Right lobe of liver (tissue), 6 donors: ENCODE data around the gene AKT1S1. TPM values are rescaled to one million over a fixed set of nuclear protein-coding genes. Genes with fewer than 3 reads are reported as not detected.

Experiments
- ATAC-seq, 4 donors: fragments of 200-7000 bp; cut with Tn5 transposase; one replicate each; pipeline ENCODE4 v1.9.1; 2020; ENCODE audit warnings: mild to moderate bottlenecking in 4 of 4, moderate library complexity in 4 of 4
- DNase-seq, 3 donors: peaks; one replicate each; pipeline ENCODE4 v3.0.0-alpha.2; 2020
- H3K27ac ChIP-seq, 3 donors: fragments of 200-600 bp; one replicate each; pipeline ENCODE4 v1.8.0; 2022
- H3K27me3 ChIP-seq, 2 donors: fragments of 200-600 bp; one replicate each; pipeline ENCODE4 v1.8.0; 2022
- H3K36me3 ChIP-seq, 4 donors: fragments of 200-600 bp; sonication (generic) in 1 of 4; one replicate each; pipeline versions ENCODE4 v1.5.1 to v1.8.0; 2017 to 2022; ENCODE audit warnings: control low read depth in 1 of 4
- H3K4me1 ChIP-seq, 4 donors: fragments of 200-600 bp; sonication (generic) in 1 of 4; one replicate each; pipeline versions ENCODE4 v1.5.1 to v1.8.0; 2017 to 2022; ENCODE audit warnings: control low read depth in 1 of 4
- H3K4me3 ChIP-seq, 3 donors: fragments of 200-600 bp; one replicate each; pipeline ENCODE4 v1.8.0; 2022
- H3K9me3 ChIP-seq, 4 donors: fragments of 200-600 bp; sonication (generic) in 1 of 4; one replicate each; pipeline versions ENCODE4 v1.5.1 to v1.8.0; 2017 to 2022; ENCODE audit warnings: control low read depth in 1 of 4
- CTCF ChIP-seq, 4 donors: fragments of 200-600 bp in 3 of 4; fragments of 450-650 bp in 1 of 4; IDR thresholded peaks; one replicate each; pipeline versions ENCODE4 v1.5.1 to v1.8.0; 2016 to 2022; ENCODE audit warnings: antibody characterized with exemption in 4 of 4, mild to moderate bottlenecking in 2 of 4
- POLR2A ChIP-seq: fragments of 450-650 bp; IDR thresholded peaks from one replicate; pipeline ENCODE4 v1.6.1; 2017; ENCODE audit warnings: antibody characterized with exemption, mild to moderate bottlenecking
- WGBS: methylation state at CpG from one replicate; pipeline ENCODE4 v1.1.6; 2018; ENCODE audit warnings: low coverage, low lambda C conversion rate; ENCODE audit not compliant: insufficient coverage; ENCODE audit errors: missing lambda C conversion rate; 5-methylcytosine and 5-hydroxymethylcytosine counted together
- intact Hi-C, 2 donors: fragments of 100-400 bp; cut with DNase I; formaldehyde crosslinking; loops; one replicate each; pipeline versions ENCODE4 v1.11.2 to v1.14.1; 2022
- total RNA-seq, 6 experiments: library from RNA; depleted of rRNA in 2 of 6; stranded (reverse); fragments of >200 nt in 2 of 6; fragmentation: NEBNext Ultra II Directional in 3 of 6; extraction: Animal tissue kit (Norgen Biotek cat#: 25700) in 3 of 6; gene quantifications; one replicate each; pipeline versions ENCODE4 v1.1.0 to v1.2.4, GENCODE V29; 2016 to 2023
- donor health status: DM: no; HTN: yes; CAD: no.
- donor health status: DM: no; HTN: no; CAD: no.
- donor health status: DM: no; HTN: no; CAD: no.
- donor health status: DM: no; HTN: yes; CAD: no.
- donor health status: DM: no; HTN: yes; CAD: no.

AKT1S1 gene
- total RNA-seq, 6 experiments from 2014 or later, result 18.2 to 27.0 (median 22.4) TPM

- no peak overlapping the region for H3K4me3 ChIP-seq
- TF ChIP-seq CTCF (IDR thresholded peaks at IDR 0.05) (no peak), POLR2A (no peak)
- H3K9me3 ChIP-seq, result no peaks in the 10 kb centered on the region
- H3K36me3 ChIP-seq, result peaks cover 0 to 10% (median 0%) of the 10 kb centered on the region in 4 donors
- DNase-seq (no peak), ATAC-seq (no peak)
- WGBS, result 94% methylated on average over 10 of the region's 10 CpGs
- peaks cover 0 to 29% (median 11%) of the 10 kb centered on the region in 4 donors for H3K4me1 ChIP-seq
- H3K27me3 ChIP-seq, result no peaks in the 10 kb centered on the region
- no peak overlapping the region for H3K27ac ChIP-seq
- intact Hi-C loops, result no loop called here
These were observed 36.6 kb upstream of the AKT1S1 start for GRCh38 chr19:49913720-49914119.

DNA sequence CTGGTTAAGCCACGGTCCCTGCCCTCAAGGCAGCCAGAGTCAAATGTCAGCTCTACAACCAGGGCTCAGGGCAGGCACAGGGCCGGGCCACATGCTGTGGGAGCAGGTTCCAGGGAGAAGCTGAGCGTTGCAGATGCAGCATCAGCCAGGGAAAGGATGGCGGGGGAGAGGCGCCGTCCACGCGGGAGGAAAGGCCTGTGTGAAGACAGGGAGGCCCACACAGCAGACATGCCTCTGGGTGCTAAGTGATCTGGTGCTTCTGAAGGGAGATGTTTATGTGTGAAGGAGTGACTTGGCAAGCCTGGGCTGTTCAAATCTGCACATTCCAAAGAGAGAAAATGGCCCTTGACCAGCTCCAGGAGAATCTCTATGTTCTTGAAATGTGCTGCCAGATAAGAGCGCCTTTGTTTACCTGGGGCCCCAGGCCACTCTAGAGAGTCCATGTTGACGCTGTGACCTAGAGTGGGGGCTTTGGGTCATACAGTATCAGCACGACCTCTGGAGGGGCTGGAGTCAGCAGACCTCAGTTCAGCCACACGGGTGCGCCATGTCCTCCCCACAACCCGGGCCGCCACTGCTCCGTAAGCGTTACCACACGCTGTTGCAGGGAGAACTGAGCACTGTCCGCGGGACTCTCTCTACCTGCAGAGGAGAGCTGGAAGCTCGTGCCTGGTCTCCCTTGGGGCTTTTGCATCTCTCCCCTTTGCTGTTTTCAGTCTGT, 36.0 kb upstream of the AKT1S1 start:
- Histone ChIP-seq H3K36me3 (peaks cover 0 to 15% (median 2%) of the 10 kb centered on the region in 4 donors), H3K9me3 (no peaks in the 10 kb centered on the region), H3K4me3 (no peak overlapping the region), H3K27ac (no peak overlapping the region), H3K27me3 (no peaks in the 10 kb centered on the region), H3K4me1 (peaks cover 0 to 28% (median 10%) of the 10 kb centered on the region in 4 donors)
- intact Hi-C loops, result no loop called here
- TF ChIP-seq CTCF (IDR thresholded peaks at IDR 0.05), result peak in 1 of 4 donors; percentile 11
- no peak for TF ChIP-seq POLR2A
- ATAC-seq, result no peak
- no peak for DNase-seq
- 69% methylated on average over 10 of the region's 21 CpGs for WGBS

GRCh38 chr19:49911381-49912145, 34.4 kb upstream of the AKT1S1 start:
- WGBS, result 55% methylated on average over 8 of the region's 9 CpGs
- peaks cover 0 to 21% (median 5%) of the 10 kb centered on the region in 4 donors for H3K36me3 ChIP-seq
- H3K9me3 ChIP-seq, result no peaks in the 10 kb centered on the region
- DNase-seq (no peak), ATAC-seq (peak; percentile 5 to 77 (median 34))
- H3K4me1 ChIP-seq, result peaks cover 0 to 17% (median 8%) of the 10 kb centered on the region in 4 donors
- H3K27ac ChIP-seq, result no peak overlapping the region
- TF ChIP-seq CTCF (IDR thresholded peaks at IDR 0.05), result no peak
- TF ChIP-seq POLR2A, result no peak
- H3K27me3 ChIP-seq, result no peaks in the 10 kb centered on the region
- no peak overlapping the region for H3K4me3 ChIP-seq
- intact Hi-C loops, result no loop called here

GRCh38 chr19:49910179-49910578, 33.0 kb upstream of the AKT1S1 start:
- no peak for DNase-seq
- no peak overlapping the region for H3K4me3 ChIP-seq
- intact Hi-C loops, result no loop called here
- no peak overlapping the region for H3K27ac ChIP-seq
- WGBS, result 100% methylated on average over 1 of the region's 5 CpGs
- H3K27me3 ChIP-seq, result no peaks in the 10 kb centered on the region
- peak in 2 of 4 donors; percentile 5 to 9 for ATAC-seq
- peaks cover 0 to 14% (median 6%) of the 10 kb centered on the region in 4 donors for H3K4me1 ChIP-seq
- peaks cover 0 to 21% (median 5%) of the 10 kb centered on the region in 4 donors for H3K36me3 ChIP-seq
- no peak for TF ChIP-seq CTCF (IDR thresholded peaks at IDR 0.05)
- no peak for TF ChIP-seq POLR2A
- no peaks in the 10 kb centered on the region for H3K9me3 ChIP-seq
